Vagina (tissue), 2 donors: ENCODE results near the gene PIP5KL1.

ENCODE experiments used
- CTCF ChIP-seq, 3 experiments: fragments of 450-650 bp in 2 of 3; fragments of 200-600 bp in 1 of 3; sonication (generic) in 1 of 3; IDR thresholded peaks; one replicate each; pipeline ENCODE4 v1.5.1; 2017 to 2019; ENCODE audit warnings: antibody characterized with exemption in 3 of 3, mild to moderate bottlenecking in 2 of 3, moderate library complexity in 2 of 3
- POLR2A ChIP-seq, 2 donors: fragments of 450-650 bp; IDR thresholded peaks; one replicate each; pipeline ENCODE4 v1.6.1; 2017; ENCODE audit warnings: antibody characterized with exemption in 2 of 2, mild to moderate bottlenecking in 2 of 2, moderate library complexity in 2 of 2

- TF ChIP-seq CTCF (IDR thresholded peaks at IDR 0.05) = no peak
- no peak for TF ChIP-seq POLR2A (IDR thresholded peaks at IDR 0.05)
Observed at GRCh38 chr9:127927988-127928675, 2.4 kb downstream of the PIP5KL1 start.
